ENCODE results near the gene ARHGEF37. TPM values are rescaled to one million over a fixed set of nuclear protein-coding genes. Genes with fewer than 3 reads are reported as not detected.

The ARHGEF37 gene
- total and polyA plus RNA-seq, 4 donors: 0.71 to 6.1 (median 2.7) TPM

- 89% methylated on average over 5 of the region's 5 CpGs for WGBS
- Histone ChIP-seq H3K27ac (ENCODE audit: low read depth in 1 of 2, low read length in 2 of 2) (no peak overlapping the region), H3K9ac (ENCODE audit: low read depth in 1 of 2, low read length in 2 of 2) (no peak overlapping the region), H3K27me3 (ENCODE audit: control insufficient read depth in 4 of 4, insufficient read depth in 4 of 4, low read length in 3 of 4) (no peaks in the 10 kb centered on the region), H3K9me3 (ENCODE audit: control insufficient read depth in 4 of 4, low read length in 3 of 4) (no peaks in the 10 kb centered on the region), H3K36me3 (ENCODE audit: control insufficient read depth in 4 of 4, insufficient read depth in 3 of 4, low read depth in 1 of 4, low read length in 3 of 4) (no peaks in the 10 kb centered on the region), H3K4me1 (ENCODE audit: control insufficient read depth in 4 of 4, insufficient read depth in 4 of 4, low read length in 3 of 4) (peaks cover 5 to 22% (median 17%) of the 10 kb centered on the region in 4 donors), H3K4me3 (ENCODE audit: low read depth in 1 of 3, low read length in 3 of 3) (no peak overlapping the region)
- TF ChIP-seq RXRA (IDR thresholded peaks at IDR 0.05) (no peak), ZBTB33 (IDR thresholded peaks at IDR 0.05) (no peak), RAD21 (IDR thresholded peaks at IDR 0.05) (no peak), EGR1 (IDR thresholded peaks at IDR 0.05; ENCODE audit: low read depth in 2 of 2) (no peak), JUND (IDR thresholded peaks at IDR 0.05) (no peak), FOXA2 (IDR thresholded peaks at IDR 0.05) (no peak), HNF4A (conservative IDR thresholded peaks at IDR 0.05) (no peak), ATF3 (IDR thresholded peaks at IDR 0.05) (no peak), SP1 (IDR thresholded peaks at IDR 0.05) (no peak), NR2F2 (IDR thresholded peaks at IDR 0.05) (no peak), REST (IDR thresholded peaks at IDR 0.05) (no peak), FOXA1 (IDR thresholded peaks at IDR 0.05) (no peak), GABPA (IDR thresholded peaks at IDR 0.05 in 1 of 2, conservative IDR thresholded peaks at IDR 0.05 in 1 of 2) (no peak), CTCF (IDR thresholded peaks at IDR 0.05; ENCODE audit: low read depth, low read length, missing input control) (no peak), HNF4G (IDR thresholded peaks at IDR 0.05) (no peak), MAX (IDR thresholded peaks at IDR 0.05) (no peak), TAF1 (conservative IDR thresholded peaks at IDR 0.05) (no peak), YY1 (IDR thresholded peaks at IDR 0.05) (no peak)
- DNase-seq (ENCODE audit: low spot score): no peak
Measured at GRCh38 chr5:149638136-149638535, 56.8 kb downstream of the ARHGEF37 start.

Data from liver (tissue), 9 donors.